DOHH2 (cell line): ENCODE data around the gene PRSS3.
"Not testable (repeated sequence)": the region's sequence is repeated elsewhere in the genome, so short reads cannot be mapped to it uniquely, and the experiment has no call there.

Experiments
- H3F3A ChIP-seq: fragments of 200-600 bp; sonication (generic), shearing (Covaris generic); 2 replicates; pipeline ENCODE4 v1.6.0; 2016; ENCODE audit warnings: antibody characterized with exemption, mild to moderate bottlenecking; ENCODE audit not compliant: control insufficient read depth, insufficient read depth
- H3K27ac ChIP-seq: fragments of 200-600 bp; sonication (generic); 2 replicates; pipeline ENCODE4 v1.5.1; 2014; ENCODE audit warnings: low read depth, mild to moderate bottlenecking, low read length, moderate library complexity
- H3K27me3 ChIP-seq: fragments of 200-600 bp; sonication (generic); 2 replicates; pipeline ENCODE4 v1.6.1; 2014; ENCODE audit warnings: mild to moderate bottlenecking, low read length, mixed read lengths; ENCODE audit not compliant: control insufficient read depth
- H3K36me3 ChIP-seq: fragments of 200-600 bp; sonication (generic); 2 replicates; pipeline ENCODE4 v1.6.1; 2014; ENCODE audit warnings: mild to moderate bottlenecking, low read length, moderate library complexity, mixed read lengths; ENCODE audit not compliant: control insufficient read depth
- H3K4me1 ChIP-seq: fragments of 200-600 bp; sonication (generic); 2 replicates; pipeline ENCODE4 v1.6.1; 2014; ENCODE audit warnings: mild to moderate bottlenecking, low read length, mixed read lengths; ENCODE audit not compliant: control insufficient read depth
- H3K4me2 ChIP-seq: fragments of 200-600 bp; sonication (generic); 2 replicates; pipeline ENCODE4 v1.6.0; 2014; ENCODE audit warnings: mild to moderate bottlenecking, low read length, moderate library complexity
- H3K4me3 ChIP-seq: fragments of 200-600 bp; sonication (generic); 2 replicates; pipeline ENCODE4 v1.5.1; 2014; ENCODE audit warnings: mild to moderate bottlenecking, low read length, mixed read lengths
- H3K79me2 ChIP-seq: fragments of 200-600 bp; sonication (generic); 2 replicates; pipeline ENCODE4 v1.6.1; 2014; ENCODE audit warnings: mild to moderate bottlenecking, low read length, mixed read lengths; ENCODE audit not compliant: control insufficient read depth
- H3K9me2 ChIP-seq: fragments of 200-600 bp; sonication (generic); replicated peaks from 2 replicates; pipeline ENCODE4 v1.6.1; 2014; ENCODE audit warnings: mild to moderate bottlenecking, low read length, mixed read lengths; ENCODE audit not compliant: control insufficient read depth
- H3K9me3 ChIP-seq: fragments of 200-600 bp; sonication (generic); 2 replicates; pipeline ENCODE4 v1.6.1; 2014; ENCODE audit warnings: antibody characterized with exemption, low read length, mixed read lengths; ENCODE audit not compliant: control insufficient read depth, insufficient read depth
- H4K20me1 ChIP-seq: fragments of 200-600 bp; sonication (generic); 2 replicates; pipeline ENCODE4 v1.6.0; 2014; ENCODE audit warnings: low read depth, mild to moderate bottlenecking, antibody characterized with exemption, low read length, moderate library complexity; ENCODE audit not compliant: control insufficient read depth, insufficient read depth
- CTCF ChIP-seq: fragments of 200-600 bp; sonication (generic); IDR thresholded peaks from one replicate; pipeline ENCODE4 v1.5.1; 2014; ENCODE audit warnings: antibody characterized with exemption, mild to moderate bottlenecking, low read depth, low read length; ENCODE audit not compliant: poor library complexity, severe bottlenecking
- EZH2phosphoT487 ChIP-seq: fragments of 200-600 bp; sonication (generic); IDR thresholded peaks from 2 replicates; pipeline ENCODE4 v1.6.1; 2017; ENCODE audit warnings: borderline replicate concordance, mild to moderate bottlenecking, antibody characterized with exemption, low read length, moderate library complexity, mixed read lengths

The PRSS3 gene

GRCh38 chr9:33823801-33824200 lies 28.4 kb downstream of the PRSS3 start:
- no peak overlapping the region for H3K4me2 ChIP-seq
- H3K79me2 ChIP-seq = peaks cover 100% of the 10 kb centered on the region
- peaks cover 28% of the 10 kb centered on the region; the same call in 1 of the 2 replicates for H4K20me1 ChIP-seq
- H3K27ac ChIP-seq = no peak overlapping the region
- H3K4me3 ChIP-seq = no peak overlapping the region
- peaks cover 59% of the 10 kb centered on the region for H3K36me3 ChIP-seq
- no peaks in the 10 kb centered on the region; the same call in 1 of the 2 replicates for H3F3A ChIP-seq
- H3K9me2 ChIP-seq = no peaks in the 10 kb centered on the region
- TF ChIP-seq EZH2phosphoT487 (no peak), CTCF (no peak)
- H3K27me3 ChIP-seq = no peaks in the 10 kb centered on the region
- H3K4me1 ChIP-seq = peaks cover 45% of the 10 kb centered on the region
- no peaks in the 10 kb centered on the region for H3K9me3 ChIP-seq

- H4K20me1 ChIP-seq, H3K4me3 ChIP-seq, H3K9me2 ChIP-seq, H3K27me3 ChIP-seq, H3K9me3 ChIP-seq, H3F3A ChIP-seq, H3K4me2 ChIP-seq, H3K27ac ChIP-seq: not testable (repeated sequence)
- H3K4me1 ChIP-seq = peaks cover 19% of the 10 kb centered on the region
- peaks cover 43% of the 10 kb centered on the region for H3K36me3 ChIP-seq
- peaks cover 100% of the 10 kb centered on the region for H3K79me2 ChIP-seq
These were observed 31.9 kb downstream of the PRSS3 start for GRCh38 chr9:33827285-33827684.

GRCh38 chr9:33829641-33830230 lies 34.4 kb downstream of the PRSS3 start:
- H3K4me3 ChIP-seq, H3K9me3 ChIP-seq, H3F3A ChIP-seq, H3K27ac ChIP-seq, H3K4me2 ChIP-seq, H3K27me3 ChIP-seq, H3K9me2 ChIP-seq, H4K20me1 ChIP-seq: not testable (repeated sequence)
- peaks cover 26% of the 10 kb centered on the region for H3K4me1 ChIP-seq
- peaks cover 100% of the 10 kb centered on the region for H3K79me2 ChIP-seq
- peaks cover 26% of the 10 kb centered on the region for H3K36me3 ChIP-seq

DNA sequence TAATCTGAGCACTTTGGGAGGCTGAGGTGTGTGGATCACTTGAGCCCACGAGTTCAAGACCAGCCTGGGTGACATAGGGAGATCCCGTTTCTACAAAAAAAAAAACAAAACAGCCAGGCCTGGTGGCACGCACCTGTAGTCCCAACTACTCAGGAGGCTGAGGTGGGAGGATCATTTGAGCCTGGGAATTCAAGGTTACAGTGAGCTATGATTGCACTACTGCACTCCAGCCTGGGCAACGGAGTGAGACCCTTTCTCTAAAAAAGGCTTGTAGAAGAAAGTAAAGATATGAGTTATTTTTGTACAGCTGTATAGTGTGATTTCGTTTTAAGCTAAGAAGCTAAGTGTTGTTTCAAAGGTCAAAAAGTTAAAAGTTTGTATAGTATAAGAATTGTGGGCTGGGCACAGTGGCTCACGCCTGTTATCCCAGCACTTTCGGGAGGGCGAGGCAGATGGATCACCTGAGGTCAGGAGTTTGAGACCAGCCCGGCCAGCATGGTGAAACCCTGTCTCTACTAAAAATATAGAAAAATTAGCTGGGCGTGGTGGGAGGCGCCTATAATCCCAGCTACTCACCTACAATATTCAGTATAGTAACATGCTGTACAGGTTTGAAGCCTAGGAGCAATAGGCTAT lies 40.4 kb downstream of the PRSS3 start:
- Histone ChIP-seq H3K4me3 (peak overlapping the region; percentile 39), H3K27me3 (no peaks in the 10 kb centered on the region), H3K36me3 (peaks cover 28% of the 10 kb centered on the region), H3F3A (peaks cover 29% of the 10 kb centered on the region), H3K9me3 (no peaks in the 10 kb centered on the region), H3K9me2 (no peaks in the 10 kb centered on the region), H3K4me2 (peak overlapping the region; percentile 54), H3K4me1 (peaks cover 77% of the 10 kb centered on the region), H3K27ac (peak overlapping the region; percentile 81), H3K79me2 (peaks cover 100% of the 10 kb centered on the region), H4K20me1 (peaks cover 23% of the 10 kb centered on the region)
- TF ChIP-seq EZH2phosphoT487 (no peak), CTCF (no peak)

DNA sequence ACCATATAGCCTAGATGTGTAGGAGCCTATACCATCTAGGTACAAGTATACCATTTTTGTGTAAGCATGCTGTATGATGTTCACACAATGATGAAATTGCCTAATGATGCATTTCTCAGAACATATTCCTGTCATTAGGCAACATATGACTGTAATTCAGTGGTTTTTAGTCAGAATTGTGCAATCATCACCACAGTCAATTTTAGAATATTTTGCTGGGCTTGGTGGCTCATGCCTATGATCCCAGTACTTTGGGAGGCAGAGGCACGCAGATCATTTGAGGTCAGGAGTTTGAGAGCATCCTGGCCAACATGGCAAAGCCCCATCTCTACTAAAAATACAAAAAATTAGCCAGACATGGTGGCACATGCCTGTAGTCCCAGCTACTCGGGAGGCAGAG lies 40.9 kb downstream of the PRSS3 start:
- not testable (repeated sequence) for H3K9me3 ChIP-seq, H3K27me3 ChIP-seq, H3K9me2 ChIP-seq
- Histone ChIP-seq H3K27ac (peak overlapping the region; percentile 81), H4K20me1 (peaks cover 25% of the 10 kb centered on the region), H3F3A (peaks cover 29% of the 10 kb centered on the region), H3K36me3 (peaks cover 32% of the 10 kb centered on the region), H3K4me2 (peak overlapping the region; percentile 54), H3K79me2 (peaks cover 100% of the 10 kb centered on the region), H3K4me3 (peak overlapping the region; percentile 39), H3K4me1 (peaks cover 81% of the 10 kb centered on the region)
